Keratinocyte (primary cell): ENCODE data around the gene GARNL3. TPM values are rescaled to one million over a fixed set of nuclear protein-coding genes. Genes with fewer than 3 reads are reported as not detected.

ENCODE experiments used
- DNase-seq: peaks from one replicate; pipeline ENCODE4 v3.0.0-alpha.2; 2011; ENCODE audit warnings: low read depth, missing footprints, low spot score
- FAIRE-seq: peaks from 2 replicates; lab custom pipeline; 2011; peaks lifted over from hg19 to GRCh38; lab: Jason Lieb, UNC
- H2AFZ ChIP-seq: 2 replicates; pipeline ENCODE4 v1.6.0; 2012; ENCODE audit warnings: low read length, control low read depth, inconsistent platforms; ENCODE audit not compliant: control insufficient read depth
- H3K27ac ChIP-seq: 2 replicates; pipeline ENCODE4 v1.5.1; 2011; ENCODE audit warnings: low read length; ENCODE audit not compliant: control insufficient read depth, insufficient read depth
- H3K27me3 ChIP-seq: 3 replicates; pipeline ENCODE4 v1.6.0; 2011; ENCODE audit warnings: low read length; ENCODE audit not compliant: control insufficient read depth, insufficient read depth; ENCODE audit errors: extremely low read depth
- H3K36me3 ChIP-seq, 2 experiments: 2 replicates in 1 of 2; 3 replicates in 1 of 2; pipeline ENCODE4 v1.5.1; 2011; ENCODE audit warnings: low read length in 2 of 2, mild to moderate bottlenecking in 1 of 2; ENCODE audit not compliant: control insufficient read depth in 2 of 2, insufficient read depth in 2 of 2; ENCODE audit errors: extremely low read depth in 1 of 2
- H3K4me1 ChIP-seq: 3 replicates; pipeline ENCODE4 v1.5.1; 2011; ENCODE audit warnings: low read length; ENCODE audit not compliant: control insufficient read depth, insufficient read depth; ENCODE audit errors: extremely low read depth
- H3K4me2 ChIP-seq: 3 replicates; pipeline ENCODE4 v1.6.0; 2011; ENCODE audit warnings: low read depth, low read length; ENCODE audit not compliant: control insufficient read depth, insufficient read depth; ENCODE audit errors: extremely low read depth
- H3K4me3 ChIP-seq, 3 experiments: fragments of 200-600 bp in 1 of 3; sonication (generic) in 1 of 3; 2 replicates in 2 of 3; 3 replicates in 1 of 3; pipeline ENCODE4 v1.5.1; 2011 to 2016; ENCODE audit warnings: low read length in 3 of 3, mild to moderate bottlenecking in 3 of 3, control low read depth in 2 of 3, inconsistent platforms in 1 of 3, low read depth in 1 of 3, mixed read lengths in 1 of 3, mixed run types in 1 of 3, moderate library complexity in 1 of 3; ENCODE audit not compliant: control insufficient read depth in 2 of 3, insufficient read depth in 2 of 3; ENCODE audit errors: extremely low read depth in 1 of 3
- H3K79me2 ChIP-seq: 2 replicates; pipeline ENCODE4 v1.6.0; 2012; ENCODE audit warnings: low read length; ENCODE audit not compliant: control insufficient read depth, insufficient read depth
- H3K9ac ChIP-seq: 3 replicates; pipeline ENCODE4 v1.6.0; 2011; ENCODE audit warnings: low read length; ENCODE audit not compliant: control insufficient read depth, insufficient read depth; ENCODE audit errors: extremely low read depth
- H3K9me1 ChIP-seq: 3 replicates; pipeline ENCODE4 v1.6.0; 2011; ENCODE audit warnings: low read length; ENCODE audit not compliant: control insufficient read depth, insufficient read depth; ENCODE audit errors: extremely low read depth
- H3K9me3 ChIP-seq: 2 replicates; pipeline ENCODE4 v1.5.1; 2012; ENCODE audit warnings: low read depth, low read length; ENCODE audit not compliant: control insufficient read depth
- H4K20me1 ChIP-seq: 3 replicates; pipeline ENCODE4 v1.6.0; 2011; ENCODE audit warnings: low read length; ENCODE audit not compliant: control insufficient read depth, insufficient read depth; ENCODE audit errors: extremely low read depth
- EZH2 ChIP-seq: IDR thresholded peaks from one replicate; pipeline ENCODE4 v1.6.1; 2012; ENCODE audit warnings: inconsistent platforms, mild to moderate bottlenecking, low read length, moderate library complexity
- dilution Hi-C: fragments of 300-500 bp; cut with MboI; formaldehyde crosslinking; loops from one replicate; pipeline ENCODE4 v1.7.0; 2020; ENCODE audit warnings: low sequenced_read_pairs; ENCODE audit not compliant: extremely low pct_ligation_motif_present
- polyA plus RNA-seq, 5 experiments: library from polyadenylated mRNA; depleted of rRNA in 3 of 5; stranded (reverse) in 3 of 5; stranded (forward) in 1 of 5; unstranded in 1 of 5; fragments of >200 nt; gene quantifications; 1 replicate in 1 of 5; 2 replicates in 3 of 5; 3 replicates in 1 of 5; pipeline versions ENCODE4 v1.2.1 to v1.2.3, GENCODE V29; 2011 to 2012; ENCODE audit warnings: missing spikeins in 2 of 5, low read depth in 1 of 5, low replicate concordance in 1 of 5
- TF ChIP-seq, protein P1 (sequence below), 3 experiments: IDR thresholded peaks in 1 of 3; conservative IDR thresholded peaks in 1 of 3; optimal IDR thresholded peaks in 1 of 3; 2 replicates in 2 of 3; 3 replicates in 1 of 3; pipeline versions ENCODE3 to v1.5.1; 2011; ENCODE audit warnings: low read length in 3 of 3, mild to moderate bottlenecking in 3 of 3, moderate library complexity in 2 of 3, control low read depth in 1 of 3, inconsistent platforms in 1 of 3; ENCODE audit not compliant: insufficient read depth in 2 of 3; ENCODE audit errors: extremely low read depth in 1 of 3

Gene GARNL3
- polyA plus RNA-seq, 1 donor (not counting 4 experiments of a cell fraction or from before 2014, with no cell fraction given) = 2.4 TPM

DNA sequence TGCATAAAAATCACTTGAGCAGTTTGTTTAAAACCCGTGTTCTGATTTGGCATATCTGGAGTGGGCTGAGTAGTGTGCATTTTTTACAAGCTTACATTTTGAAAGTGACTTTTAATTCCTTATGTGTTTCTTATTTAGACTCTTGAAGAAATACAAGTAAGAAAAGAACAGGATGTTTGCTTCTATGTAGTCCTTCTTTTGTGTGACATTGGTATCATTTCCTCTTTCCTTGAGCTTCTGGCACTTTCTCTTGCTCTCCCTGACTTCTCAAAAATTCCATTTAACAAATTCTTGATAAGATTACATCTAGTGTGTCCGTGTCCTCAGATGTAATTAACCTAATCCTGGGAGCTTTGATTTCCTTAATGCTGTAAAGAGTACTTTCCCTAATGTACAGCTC is 12.5 kb downstream of the GARNL3 start:
- no peak for DNase-seq
- TF ChIP-seq, protein P1, sequence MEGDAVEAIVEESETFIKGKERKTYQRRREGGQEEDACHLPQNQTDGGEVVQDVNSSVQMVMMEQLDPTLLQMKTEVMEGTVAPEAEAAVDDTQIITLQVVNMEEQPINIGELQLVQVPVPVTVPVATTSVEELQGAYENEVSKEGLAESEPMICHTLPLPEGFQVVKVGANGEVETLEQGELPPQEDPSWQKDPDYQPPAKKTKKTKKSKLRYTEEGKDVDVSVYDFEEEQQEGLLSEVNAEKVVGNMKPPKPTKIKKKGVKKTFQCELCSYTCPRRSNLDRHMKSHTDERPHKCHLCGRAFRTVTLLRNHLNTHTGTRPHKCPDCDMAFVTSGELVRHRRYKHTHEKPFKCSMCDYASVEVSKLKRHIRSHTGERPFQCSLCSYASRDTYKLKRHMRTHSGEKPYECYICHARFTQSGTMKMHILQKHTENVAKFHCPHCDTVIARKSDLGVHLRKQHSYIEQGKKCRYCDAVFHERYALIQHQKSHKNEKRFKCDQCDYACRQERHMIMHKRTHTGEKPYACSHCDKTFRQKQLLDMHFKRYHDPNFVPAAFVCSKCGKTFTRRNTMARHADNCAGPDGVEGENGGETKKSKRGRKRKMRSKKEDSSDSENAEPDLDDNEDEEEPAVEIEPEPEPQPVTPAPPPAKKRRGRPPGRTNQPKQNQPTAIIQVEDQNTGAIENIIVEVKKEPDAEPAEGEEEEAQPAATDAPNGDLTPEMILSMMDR (optimal IDR thresholded peaks at IDR 0.05 in 1 of 3, IDR thresholded peaks at IDR 0.05 in 1 of 3, conservative IDR thresholded peaks at IDR 0.05 in 1 of 3; ENCODE audit: extremely low read depth in 1 of 3, insufficient read depth in 2 of 3, low read length in 3 of 3) = no peak
- no peak for TF ChIP-seq EZH2
- no peak for FAIRE-seq
- no peaks in the 10 kb centered on the region for H3K27me3 ChIP-seq
- H2AFZ ChIP-seq = no peak overlapping the region
- no peaks in the 10 kb centered on the region for H3K36me3 ChIP-seq
- H3K9me3 ChIP-seq = no peaks in the 10 kb centered on the region
- H3K4me3 ChIP-seq = no peak overlapping the region
- H3K9ac ChIP-seq = no peak overlapping the region
- no peaks in the 10 kb centered on the region for H4K20me1 ChIP-seq
- H3K4me1 ChIP-seq = peaks cover 11% of the 10 kb centered on the region
- no peaks in the 10 kb centered on the region for H3K79me2 ChIP-seq
- dilution Hi-C loops = no loop called here
- no peak overlapping the region for H3K4me2 ChIP-seq
- no peaks in the 10 kb centered on the region for H3K9me1 ChIP-seq
- no peak overlapping the region for H3K27ac ChIP-seq

DNA sequence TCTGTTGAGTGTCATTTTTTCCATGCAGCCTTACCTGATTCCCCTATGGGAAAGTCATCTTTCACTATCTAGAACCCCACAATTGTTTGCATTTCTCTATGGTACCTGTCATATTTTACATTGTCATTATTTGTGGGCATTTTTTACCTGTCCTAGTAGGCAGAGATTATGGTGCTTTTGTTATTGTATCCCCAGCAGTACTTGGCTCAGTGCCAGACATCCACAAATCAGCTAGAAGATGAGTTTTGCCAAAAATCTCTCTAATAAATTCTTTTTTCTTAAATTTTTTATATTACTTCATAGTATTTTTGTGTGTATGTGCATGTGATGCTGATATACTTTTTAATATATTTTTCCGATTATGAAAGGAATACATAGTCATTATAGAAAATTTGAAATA is 13.2 kb downstream of the GARNL3 start:
- Histone ChIP-seq H2AFZ (no peak overlapping the region), H3K79me2 (no peaks in the 10 kb centered on the region), H3K27ac (no peak overlapping the region), H3K4me2 (no peak overlapping the region), H3K9ac (no peak overlapping the region), H3K4me3 (no peak overlapping the region), H4K20me1 (no peaks in the 10 kb centered on the region), H3K9me1 (no peaks in the 10 kb centered on the region), H3K36me3 (no peaks in the 10 kb centered on the region), H3K27me3 (no peaks in the 10 kb centered on the region), H3K4me1 (peaks cover 11% of the 10 kb centered on the region), H3K9me3 (no peaks in the 10 kb centered on the region)
- no peak for TF ChIP-seq EZH2
- TF ChIP-seq, protein P1 (optimal IDR thresholded peaks at IDR 0.05 in 1 of 3, IDR thresholded peaks at IDR 0.05 in 1 of 3, conservative IDR thresholded peaks at IDR 0.05 in 1 of 3; ENCODE audit: extremely low read depth in 1 of 3, insufficient read depth in 2 of 3, low read length in 3 of 3) = no peak
- DNase-seq (no peak), FAIRE-seq (no peak)
- dilution Hi-C loops = no loop called here
